CD4-positive, alpha-beta T cell treated with Interleukin-15 for 1 hour (primary cell): Measurements from ENCODE around the gene CBFA2T3.

ENCODE experiments used
- DNase-seq: peaks from one replicate; pipeline ENCODE4 v3.0.0-alpha.2; 2020

The CBFA2T3 gene

GRCh38 chr16:88974916-88975215 is 2.1 kb downstream of the CBFA2T3 start:
- DNase-seq, result no peak

DNA sequence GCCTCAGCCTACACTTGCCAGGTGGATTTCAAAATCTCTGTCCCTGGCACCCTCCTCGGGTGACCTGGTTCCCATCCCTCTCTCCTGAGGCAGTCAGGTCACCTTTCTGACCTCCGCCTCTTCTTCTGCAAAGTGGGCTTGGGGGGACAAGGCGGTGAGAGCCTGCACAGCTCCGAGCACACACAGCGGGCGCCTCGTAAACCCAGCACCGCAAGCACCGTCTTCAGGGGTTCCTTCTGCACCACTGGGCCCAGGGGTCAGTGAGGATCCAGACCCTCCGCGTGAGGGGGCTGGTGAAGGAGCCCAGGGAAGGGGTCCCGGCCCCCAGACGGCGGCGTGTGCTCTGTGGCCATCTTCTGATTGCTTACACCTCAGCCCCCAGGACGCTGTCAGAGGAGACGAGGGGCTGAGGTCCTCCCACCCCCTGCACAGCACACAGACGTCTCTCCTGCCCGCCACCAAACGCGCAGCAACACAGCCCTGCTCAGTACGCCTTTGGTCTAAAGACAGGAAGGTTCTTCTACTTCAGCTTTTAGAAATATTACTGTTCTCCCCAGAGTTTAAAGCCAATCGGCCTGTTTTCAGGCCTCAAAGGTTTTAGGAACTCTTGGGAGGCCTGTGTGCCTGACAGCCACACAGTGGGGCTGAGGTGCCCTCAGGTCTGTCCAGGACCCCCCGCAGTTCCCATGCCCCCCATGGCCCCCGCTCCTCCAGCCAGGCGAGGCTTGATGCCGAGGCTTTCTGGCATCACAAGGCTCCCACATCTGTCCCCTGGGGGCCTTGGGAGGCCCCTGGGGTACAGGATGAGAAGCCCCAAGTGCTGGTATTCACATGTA is 2.7 kb downstream of the CBFA2T3 start:
- no peak for DNase-seq

DNA sequence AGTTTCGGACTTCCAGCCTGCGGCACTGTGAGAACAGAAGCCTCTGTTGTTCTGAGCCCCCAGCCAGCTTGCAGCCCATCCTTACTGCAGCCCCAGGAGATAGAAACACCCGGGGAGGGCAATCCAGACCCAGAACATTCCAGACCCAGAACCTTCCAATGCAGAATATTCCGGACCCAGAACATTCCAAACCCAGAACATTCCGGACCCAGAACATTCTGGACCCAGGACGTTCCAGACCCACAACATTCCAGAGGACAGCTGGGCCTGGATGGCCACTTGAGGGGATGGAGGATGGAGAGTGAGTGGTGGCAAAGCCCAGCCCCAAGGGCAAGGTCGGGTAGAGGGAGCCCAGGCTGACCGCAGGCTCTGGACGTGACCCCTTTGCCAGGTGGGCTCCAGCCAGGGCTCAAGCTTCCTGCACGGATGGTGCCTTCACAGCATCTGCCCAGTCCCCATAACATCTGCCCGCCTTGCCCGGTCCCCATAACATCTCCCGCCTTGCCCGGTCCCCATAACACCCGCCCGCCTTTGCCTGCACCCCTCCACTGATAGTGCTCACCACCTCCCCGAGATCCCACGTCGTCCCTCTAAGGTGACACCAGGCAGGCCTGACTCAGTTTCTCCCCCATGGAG is 3.5 kb downstream of the CBFA2T3 start:
- DNase-seq, result no peak

GRCh38 chr16:88973007-88973410 is 4.0 kb downstream of the CBFA2T3 start:
- no peak for DNase-seq

- no peak for DNase-seq
Measured at GRCh38 chr16:88972349-88972748, 4.7 kb downstream of the CBFA2T3 start.

GRCh38 chr16:88971371-88972097 is 5.5 kb downstream of the CBFA2T3 start:
- peak; percentile 78 for DNase-seq

DNA sequence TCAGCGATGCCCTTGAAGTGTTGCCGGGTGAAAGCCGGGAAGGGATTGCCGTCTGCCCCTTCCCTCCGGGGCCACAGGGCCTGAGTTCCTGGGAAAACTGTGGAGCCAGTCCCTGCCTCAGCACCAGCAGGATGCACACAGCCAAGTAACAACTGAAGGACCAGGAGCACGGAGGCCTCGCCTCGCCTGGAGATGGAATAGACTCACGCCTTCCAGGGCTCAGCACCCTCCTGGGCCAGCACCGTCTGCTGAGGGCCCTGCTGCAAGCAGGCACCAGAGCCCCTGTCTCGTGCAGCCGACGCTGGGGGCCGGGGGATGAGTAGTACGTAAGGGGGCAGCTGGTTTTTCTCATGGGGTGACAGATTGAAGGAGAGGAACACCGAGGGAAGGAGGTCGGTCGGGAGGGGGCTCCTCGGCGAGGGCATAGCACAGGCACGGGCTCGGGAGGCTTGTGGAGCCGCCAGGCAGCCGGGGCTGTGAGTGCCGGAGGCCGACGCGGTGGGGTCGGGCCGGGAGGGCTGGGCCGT is 6.4 kb downstream of the CBFA2T3 start:
- no peak for DNase-seq

GRCh38 chr16:88970050-88970449 is 7.0 kb downstream of the CBFA2T3 start:
- no peak for DNase-seq

GRCh38 chr16:88969361-88969831 is 7.6 kb downstream of the CBFA2T3 start:
- no peak for DNase-seq

GRCh38 chr16:88968589-88969280 is 8.3 kb downstream of the CBFA2T3 start:
- DNase-seq, result no peak

DNA sequence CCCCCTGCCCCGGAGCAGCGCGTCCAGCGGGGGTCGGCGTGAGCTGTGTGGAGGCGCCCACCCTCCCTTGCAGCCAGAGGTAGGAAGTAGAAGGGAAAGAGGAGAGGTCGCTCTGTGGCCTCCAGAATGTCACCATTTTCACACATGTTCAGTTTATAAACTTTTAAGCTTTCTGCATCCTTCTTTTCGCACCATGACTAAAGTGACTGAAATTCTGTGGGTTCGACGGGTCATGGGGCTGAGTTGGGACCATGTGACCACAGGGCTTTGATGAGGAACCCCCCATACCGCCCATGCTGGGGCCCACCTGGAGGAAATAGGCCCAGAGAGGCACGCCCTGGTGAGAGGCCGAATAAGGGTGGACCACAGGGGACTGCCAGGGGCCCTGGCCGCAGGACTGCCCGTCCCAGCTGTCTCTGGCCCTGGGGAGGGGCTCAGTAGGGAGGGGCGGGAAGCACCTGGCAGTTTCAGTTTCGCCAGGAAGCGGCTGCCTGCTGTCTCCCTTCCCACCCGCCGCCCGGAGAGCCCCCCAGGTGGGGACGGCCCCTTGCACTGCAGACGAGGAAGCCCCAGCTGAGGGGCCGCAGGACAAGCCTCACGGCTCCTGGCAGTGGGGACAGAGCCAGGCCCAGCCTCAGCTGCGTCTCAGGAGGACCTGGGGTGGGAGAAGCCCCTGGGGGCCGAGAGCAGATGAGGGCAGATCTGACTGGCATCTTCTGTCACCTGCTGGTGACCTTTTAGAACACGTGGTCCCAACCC is 9.0 kb downstream of the CBFA2T3 start:
- peak; percentile 71 for DNase-seq

DNA sequence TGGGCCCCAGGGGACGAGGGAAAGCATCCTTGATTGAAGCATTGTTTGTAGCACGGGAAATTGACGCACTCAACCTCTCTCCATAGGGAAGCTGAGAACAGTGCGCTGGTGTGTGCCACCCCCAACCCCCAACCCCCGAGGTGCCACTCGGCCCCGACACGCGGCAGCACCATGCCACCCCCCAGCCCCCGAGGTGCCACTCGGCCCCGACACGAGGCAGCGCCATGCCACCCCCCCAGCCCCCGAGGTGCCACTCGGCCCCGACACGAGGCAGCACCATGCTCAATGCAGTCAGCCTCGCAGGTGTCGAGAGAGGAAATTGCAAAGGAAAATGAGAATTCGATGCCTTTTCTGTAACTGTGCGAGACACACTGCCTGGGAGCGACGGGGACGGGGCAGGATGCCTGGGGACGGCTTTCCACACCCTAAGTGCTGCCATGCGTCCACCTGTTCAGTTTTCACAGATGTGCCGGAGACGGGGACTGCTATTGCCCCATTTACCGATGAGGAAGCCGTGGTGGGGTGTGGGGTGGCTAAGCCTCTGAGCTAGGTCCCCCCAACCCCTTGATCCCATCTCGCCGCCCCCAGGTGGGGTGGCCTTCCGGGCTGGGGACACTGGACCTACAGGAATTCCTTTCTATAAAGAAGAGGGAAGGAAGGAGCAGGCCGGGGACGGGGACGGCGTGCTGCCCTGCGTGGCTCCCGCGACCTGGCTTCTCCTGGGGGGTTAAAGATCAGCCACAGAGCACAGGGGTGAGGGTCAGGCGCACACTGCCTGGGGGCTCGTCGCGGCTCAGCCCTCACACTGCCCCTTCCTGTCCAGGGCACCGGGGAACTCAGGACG is 9.8 kb downstream of the CBFA2T3 start:
- no peak for DNase-seq

DNA sequence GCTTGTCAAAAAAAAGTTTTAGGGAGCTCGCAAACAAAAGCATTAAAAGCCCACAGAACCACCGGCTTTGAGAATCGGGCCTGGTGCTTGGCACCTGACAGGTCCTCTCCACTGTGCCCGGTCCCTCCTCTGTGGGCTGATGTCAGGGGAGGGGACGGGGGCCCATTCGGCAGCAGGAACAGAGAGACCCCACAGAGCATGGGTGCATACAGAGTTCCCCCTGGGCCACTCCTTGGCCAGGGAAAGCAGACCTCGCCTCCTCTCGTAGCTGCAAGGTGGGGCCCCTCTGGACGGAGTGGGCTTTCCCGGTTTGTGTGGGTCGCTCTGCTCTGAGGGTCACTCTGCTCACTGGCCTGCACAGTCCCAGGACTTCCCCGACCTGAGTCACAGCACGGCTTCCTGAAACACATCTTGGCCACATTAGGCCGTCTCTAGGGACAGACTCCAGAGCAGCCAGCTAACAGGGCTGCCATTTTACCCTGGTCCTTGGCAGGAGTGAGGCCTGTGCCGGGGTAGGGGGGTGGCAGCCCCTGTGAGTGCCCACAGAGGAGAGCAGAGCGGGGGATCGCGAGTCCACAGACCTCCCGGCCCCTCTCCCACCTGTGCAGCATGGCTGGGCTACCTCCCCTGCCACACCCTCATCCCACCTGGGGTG is 11.1 kb downstream of the CBFA2T3 start:
- no peak for DNase-seq

DNA sequence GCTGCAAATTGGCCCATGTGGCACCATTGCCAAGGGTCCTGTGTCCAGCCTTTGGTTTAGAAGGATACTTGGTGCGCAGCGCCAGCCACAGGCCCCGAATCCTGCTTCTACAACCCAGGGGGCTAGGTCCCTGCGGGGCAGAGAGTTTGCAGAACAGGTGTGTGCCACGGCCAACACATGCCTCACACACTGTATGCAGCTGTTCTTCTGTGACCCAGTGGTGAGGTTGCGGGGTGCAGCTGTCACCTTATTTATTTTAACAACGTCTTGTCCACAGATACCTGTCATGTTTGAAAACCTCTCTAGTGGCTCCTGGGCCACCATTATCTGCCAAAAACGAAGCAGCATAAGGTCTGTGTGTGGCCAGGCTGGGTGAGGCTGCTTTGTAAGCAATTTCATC is 11.6 kb downstream of the CBFA2T3 start:
- DNase-seq, result no peak

DNA sequence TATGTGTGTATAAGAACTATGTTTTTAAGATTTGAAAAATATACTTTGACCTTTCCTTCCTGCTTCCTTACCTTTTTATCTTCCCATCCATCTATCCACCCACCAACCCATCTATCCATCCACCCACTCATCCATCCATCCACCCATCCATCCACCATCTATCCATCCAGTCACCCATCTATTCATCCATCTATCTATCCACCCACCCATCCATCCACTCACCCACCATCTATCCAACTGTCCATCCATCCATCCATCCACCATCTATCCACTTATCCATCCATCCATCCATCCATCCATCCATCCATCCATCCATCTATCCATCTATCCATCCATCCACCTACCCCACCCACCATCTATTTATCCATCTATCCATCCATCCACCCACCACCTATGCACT is 12.4 kb downstream of the CBFA2T3 start:
- no peak for DNase-seq

GRCh38 chr16:88963583-88963982 is 13.4 kb downstream of the CBFA2T3 start:
- DNase-seq, result no peak

GRCh38 chr16:88962478-88963152 is 14.4 kb downstream of the CBFA2T3 start:
- DNase-seq, result no peak

GRCh38 chr16:88961011-88961410 is 16.0 kb downstream of the CBFA2T3 start:
- DNase-seq, result no peak

DNA sequence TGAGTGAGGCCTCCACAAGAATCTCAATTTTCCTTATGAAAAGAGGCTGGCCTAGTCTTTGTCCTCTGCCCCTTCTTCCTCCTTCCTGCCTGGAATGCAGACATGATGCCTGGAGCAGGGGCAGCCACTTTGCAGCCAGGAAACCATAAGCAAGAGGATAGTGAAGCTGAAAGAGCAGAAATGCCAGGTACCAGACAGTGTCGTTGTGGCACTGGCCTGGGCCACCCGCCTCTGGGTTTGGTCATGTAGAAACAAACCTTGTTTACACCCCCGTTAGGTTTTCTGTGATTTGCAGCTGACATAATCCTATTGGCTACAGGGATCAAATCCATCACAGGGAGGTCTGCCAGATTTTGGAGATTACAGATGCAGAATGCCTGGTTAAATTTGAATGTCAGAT is 16.5 kb downstream of the CBFA2T3 start:
- no peak for DNase-seq

DNA sequence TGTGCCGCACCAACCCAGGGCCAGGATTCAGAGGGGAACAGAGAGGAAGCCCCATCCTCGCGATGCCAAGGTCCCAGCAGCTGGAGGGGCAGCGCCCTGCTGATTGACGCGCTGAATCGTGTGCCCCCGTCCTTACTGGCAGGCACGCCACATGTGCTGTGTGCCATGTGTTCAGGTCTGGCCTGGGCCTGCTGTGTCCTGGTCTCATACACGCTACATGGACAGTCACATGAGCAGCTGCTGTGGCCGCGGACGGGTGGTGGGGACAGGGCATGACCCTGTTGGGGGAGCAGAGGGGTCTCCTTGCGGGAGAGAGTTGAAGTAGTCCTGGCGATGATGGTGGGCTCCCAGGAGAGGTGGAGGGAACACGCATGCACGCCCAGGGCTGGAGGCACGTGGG is 18.0 kb downstream of the CBFA2T3 start:
- DNase-seq, result no peak
